ENCODE results near the gene PRG2. TPM values are rescaled to one million over a fixed set of nuclear protein-coding genes. Genes with fewer than 3 reads are reported as not detected.

Gene PRG2
- total RNA-seq, 6 donors from 2014 or later = 0.30 to 2.6 (median 1.6) TPM; not detected in 2

DNA sequence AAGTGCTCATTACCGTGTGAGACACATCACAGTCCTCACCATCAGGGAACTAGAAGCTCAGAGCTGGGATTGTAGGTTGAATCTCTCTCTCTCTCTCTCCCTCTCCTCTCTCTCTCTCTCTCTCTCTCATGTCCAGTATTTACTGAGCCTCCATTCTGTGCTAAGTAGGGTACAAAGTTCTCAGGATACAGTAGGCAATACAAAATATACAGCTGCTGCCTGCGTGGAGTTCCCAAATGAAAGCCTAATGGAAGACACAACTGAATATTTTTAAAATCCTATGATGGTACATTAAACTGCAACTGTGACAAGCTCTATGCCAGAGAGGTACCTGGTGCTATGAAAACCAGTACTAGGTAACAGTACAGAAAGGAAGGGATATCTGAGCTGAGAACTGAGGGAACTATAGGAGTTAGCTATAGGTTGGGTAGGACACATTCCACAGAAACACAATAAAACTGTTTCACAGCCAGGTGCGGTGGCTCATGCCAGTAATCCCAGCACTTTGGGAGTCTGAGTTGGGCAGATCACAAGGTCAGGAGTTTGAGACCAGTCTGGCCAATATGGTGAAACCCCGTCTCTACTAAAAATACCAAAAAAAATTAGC is 9.6 kb upstream of the PRG2 start:
- Histone ChIP-seq H3K36me3 (no peaks in the 10 kb centered on the region), H3K27ac (no peak overlapping the region), H3K27me3 (no peaks in the 10 kb centered on the region), H3K9me3 (no peaks in the 10 kb centered on the region), H3K4me3 (no peak overlapping the region), H3K4me1 (no peaks in the 10 kb centered on the region)
- ATAC-seq (ENCODE audit: low FRiP score in 2 of 2) = no peak
- DNase-seq = no peak
- no peak for TF ChIP-seq EP300 (IDR thresholded peaks at IDR 0.05)
- TF ChIP-seq POLR2A (IDR thresholded peaks at IDR 0.05) = no peak
- TF ChIP-seq POLR2AphosphoS5 (IDR thresholded peaks at IDR 0.05) = no peak
- TF ChIP-seq, protein P1, sequence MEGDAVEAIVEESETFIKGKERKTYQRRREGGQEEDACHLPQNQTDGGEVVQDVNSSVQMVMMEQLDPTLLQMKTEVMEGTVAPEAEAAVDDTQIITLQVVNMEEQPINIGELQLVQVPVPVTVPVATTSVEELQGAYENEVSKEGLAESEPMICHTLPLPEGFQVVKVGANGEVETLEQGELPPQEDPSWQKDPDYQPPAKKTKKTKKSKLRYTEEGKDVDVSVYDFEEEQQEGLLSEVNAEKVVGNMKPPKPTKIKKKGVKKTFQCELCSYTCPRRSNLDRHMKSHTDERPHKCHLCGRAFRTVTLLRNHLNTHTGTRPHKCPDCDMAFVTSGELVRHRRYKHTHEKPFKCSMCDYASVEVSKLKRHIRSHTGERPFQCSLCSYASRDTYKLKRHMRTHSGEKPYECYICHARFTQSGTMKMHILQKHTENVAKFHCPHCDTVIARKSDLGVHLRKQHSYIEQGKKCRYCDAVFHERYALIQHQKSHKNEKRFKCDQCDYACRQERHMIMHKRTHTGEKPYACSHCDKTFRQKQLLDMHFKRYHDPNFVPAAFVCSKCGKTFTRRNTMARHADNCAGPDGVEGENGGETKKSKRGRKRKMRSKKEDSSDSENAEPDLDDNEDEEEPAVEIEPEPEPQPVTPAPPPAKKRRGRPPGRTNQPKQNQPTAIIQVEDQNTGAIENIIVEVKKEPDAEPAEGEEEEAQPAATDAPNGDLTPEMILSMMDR (IDR thresholded peaks at IDR 0.05) = no peak
- 87 to 93% methylated on average over 4 of the region's 4 CpGs for WGBS, 2 donors

DNA sequence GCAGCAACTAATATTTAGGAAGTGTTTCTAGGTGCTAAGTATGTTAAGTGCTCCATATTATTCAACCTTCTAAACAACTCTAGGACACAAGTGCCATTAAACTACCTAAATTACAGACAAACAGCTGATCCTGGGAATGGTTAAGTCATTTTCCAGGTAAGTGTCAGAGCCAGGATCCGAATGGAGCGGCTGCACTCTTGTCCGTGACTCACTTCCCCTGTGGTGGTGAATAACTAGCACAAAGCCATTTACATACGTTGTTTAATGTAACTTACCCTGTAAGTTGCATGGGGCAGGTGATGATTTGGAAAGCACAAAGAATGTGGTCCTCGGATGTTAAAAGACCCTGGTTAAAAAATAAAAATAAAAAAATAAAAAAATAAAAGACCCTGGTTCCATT is 8.8 kb upstream of the PRG2 start:
- DNase-seq (no peak), ATAC-seq (ENCODE audit: low FRiP score in 2 of 2) (no peak)
- 76 to 80% methylated on average over 5 of the region's 5 CpGs for WGBS, 2 donors
- H3K27ac ChIP-seq = no peak overlapping the region
- no peaks in the 10 kb centered on the region for H3K4me1 ChIP-seq
- H3K36me3 ChIP-seq = no peaks in the 10 kb centered on the region
- no peaks in the 10 kb centered on the region for H3K9me3 ChIP-seq
- no peak for TF ChIP-seq POLR2AphosphoS5 (IDR thresholded peaks at IDR 0.05)
- TF ChIP-seq EP300 (IDR thresholded peaks at IDR 0.05) = no peak
- no peak for TF ChIP-seq POLR2A (IDR thresholded peaks at IDR 0.05)
- TF ChIP-seq, protein P1 (IDR thresholded peaks at IDR 0.05) = no peak
- no peaks in the 10 kb centered on the region for H3K27me3 ChIP-seq
- H3K4me3 ChIP-seq = no peak overlapping the region

DNA sequence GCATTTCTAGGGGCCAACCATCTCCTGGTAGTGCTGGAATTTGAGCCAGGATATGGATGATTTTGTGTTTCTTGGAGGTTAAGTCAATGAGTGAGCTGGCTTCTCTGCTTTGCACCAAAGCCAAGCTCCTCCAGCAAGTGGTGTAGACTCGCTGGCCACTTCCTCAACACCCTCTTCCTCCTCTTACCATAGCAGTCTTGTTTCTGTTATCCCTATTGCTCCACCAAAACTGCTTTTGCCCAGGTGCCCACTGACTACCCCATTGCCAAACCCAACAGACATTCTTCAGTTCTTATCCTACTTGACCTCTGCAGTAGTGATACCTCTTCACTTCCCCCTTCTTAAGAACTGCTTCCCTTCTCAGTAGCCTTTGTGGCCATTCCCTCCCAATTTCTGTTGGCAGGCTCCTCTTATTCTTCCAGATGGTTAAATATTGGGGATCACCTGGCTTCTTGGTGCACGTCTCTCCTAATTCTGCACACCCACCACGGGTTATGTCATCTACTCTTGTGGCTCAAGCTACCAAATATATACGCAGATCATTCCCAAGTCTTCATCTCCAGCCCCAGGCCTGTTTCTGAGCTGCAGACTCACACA is 7.0 kb upstream of the PRG2 start:
- Histone ChIP-seq H3K9me3 (no peaks in the 10 kb centered on the region), H3K27me3 (no peaks in the 10 kb centered on the region), H3K4me3 (no peak overlapping the region), H3K4me1 (no peaks in the 10 kb centered on the region), H3K36me3 (no peaks in the 10 kb centered on the region), H3K27ac (no peak overlapping the region)
- no peak for DNase-seq
- TF ChIP-seq EP300 (IDR thresholded peaks at IDR 0.05) (no peak), POLR2A (IDR thresholded peaks at IDR 0.05) (no peak), POLR2AphosphoS5 (IDR thresholded peaks at IDR 0.05) (no peak)
- TF ChIP-seq, protein P1 (IDR thresholded peaks at IDR 0.05) = no peak
- WGBS, 2 donors = 64 to 71% methylated on average over 4 of the region's 4 CpGs
- ATAC-seq (ENCODE audit: low FRiP score in 2 of 2) = no peak

DNA sequence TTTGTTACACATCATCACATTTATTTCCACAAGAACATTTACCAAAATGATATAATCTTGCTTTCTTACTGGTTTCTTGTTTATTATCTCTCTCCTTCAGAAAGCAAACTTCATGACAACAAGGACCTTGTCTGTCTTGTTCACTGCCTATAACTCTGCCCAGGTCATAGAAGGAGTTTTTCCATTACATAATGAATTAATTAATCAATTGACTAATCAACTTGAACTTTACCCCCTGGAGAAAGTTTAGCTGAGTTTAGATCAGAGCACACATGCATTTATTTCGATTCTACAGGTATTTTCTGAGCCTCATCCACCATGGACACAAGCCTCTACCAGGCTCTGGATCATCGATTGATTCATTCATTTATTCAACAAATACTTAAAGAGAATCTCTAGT is 6.3 kb upstream of the PRG2 start:
- DNase-seq (no peak), ATAC-seq (ENCODE audit: low FRiP score in 2 of 2) (no peak)
- no peaks in the 10 kb centered on the region for H3K27me3 ChIP-seq
- H3K27ac ChIP-seq = no peak overlapping the region
- H3K9me3 ChIP-seq = no peaks in the 10 kb centered on the region
- no peaks in the 10 kb centered on the region for H3K36me3 ChIP-seq
- 59 to 86% methylated on average over 2 of the region's 2 CpGs for WGBS, 2 donors
- H3K4me3 ChIP-seq = no peak overlapping the region
- H3K4me1 ChIP-seq = no peaks in the 10 kb centered on the region
- TF ChIP-seq EP300 (IDR thresholded peaks at IDR 0.05) (no peak), POLR2AphosphoS5 (IDR thresholded peaks at IDR 0.05) (no peak), POLR2A (IDR thresholded peaks at IDR 0.05) (no peak)
- TF ChIP-seq, protein P1 (IDR thresholded peaks at IDR 0.05) = no peak

Data from upper lobe of left lung (tissue), 6 donors.